ENCODE measurements around the gene ARFGAP1.

The ARFGAP1 gene

GRCh38 chr20:63313349-63314014, 40.9 kb downstream of the ARFGAP1 start:
- no peak for DNase-seq (ENCODE audit: extremely low spot score)
- ChIA-PET CTCF (no interaction called here), POLR2A (no interaction called here)
- TF ChIP-seq CTCF (IDR thresholded peaks at IDR 0.05; ENCODE audit: control extremely low read depth, extremely low read depth, low read depth, missing control alignments): no peak

- ChIA-PET CTCF (no interaction called here), POLR2A (no interaction called here)
- DNase-seq (ENCODE audit: extremely low spot score): no peak
- TF ChIP-seq CTCF (IDR thresholded peaks at IDR 0.05; ENCODE audit: control extremely low read depth, extremely low read depth, low read depth, missing control alignments): no peak
Observed at GRCh38 chr20:63314015-63314471, 41.4 kb downstream of the ARFGAP1 start.

- no peak for DNase-seq (ENCODE audit: extremely low spot score)
- ChIA-PET CTCF (no interaction called here), POLR2A (no interaction called here)
- TF ChIP-seq CTCF (IDR thresholded peaks at IDR 0.05; ENCODE audit: control extremely low read depth, extremely low read depth, low read depth, missing control alignments): no peak
Observed at GRCh38 chr20:63314566-63315239, 42.1 kb downstream of the ARFGAP1 start.

- POLR2A ChIA-PET: no interaction called here
- CTCF ChIA-PET: no interaction called here
- no peak for DNase-seq (ENCODE audit: extremely low spot score)
- TF ChIP-seq CTCF (IDR thresholded peaks at IDR 0.05; ENCODE audit: control extremely low read depth, extremely low read depth, low read depth, missing control alignments): no peak
Observed at GRCh38 chr20:63315240-63315689, 42.7 kb downstream of the ARFGAP1 start.

GRCh38 chr20:63315731-63316491, 43.3 kb downstream of the ARFGAP1 start:
- ChIA-PET POLR2A (no interaction called here), CTCF (interaction anchor here (3.0 kb wide), 1 partner anchor 25 kb away, joined by 9 read pairs; no protein-coding TSS in a partner anchor)
- no peak for DNase-seq (ENCODE audit: extremely low spot score)

More at GRCh38 chr20:63315731-63316491, 43.3 kb downstream of the ARFGAP1 start:
- no peak for TF ChIP-seq CTCF (IDR thresholded peaks at IDR 0.05; ENCODE audit: control extremely low read depth, extremely low read depth, low read depth, missing control alignments)

All from GM10248 (cell line).